ENCODE measurements around the gene TBX3.

The TBX3 gene

DNA sequence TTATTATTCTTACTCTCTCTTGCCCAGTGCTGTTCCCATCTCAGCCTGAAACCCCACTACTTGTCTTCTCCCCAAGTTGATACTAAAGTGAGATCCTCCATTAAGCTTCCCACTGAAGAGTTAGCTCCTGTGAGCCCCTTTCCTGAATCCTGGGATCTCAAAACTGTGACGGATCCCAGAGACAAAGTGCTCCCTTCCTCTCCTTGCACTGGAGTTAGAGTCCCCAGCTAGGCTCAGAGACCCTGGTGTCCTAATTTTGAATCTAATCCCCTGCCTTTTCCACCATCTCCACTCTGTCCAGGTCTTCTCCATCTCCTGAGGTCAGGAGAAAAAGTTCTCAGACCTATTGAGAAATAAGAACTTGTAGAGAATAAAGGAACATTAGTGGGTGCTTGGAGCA is 17.6 kb upstream of the TBX3 start:
- H3K4me3 ChIP-seq (ENCODE audit: low read depth, low read length, poor library complexity, severe bottlenecking): no peak overlapping the region
- no peaks in the 10 kb centered on the region for H4K20me1 ChIP-seq (ENCODE audit: insufficient read depth, low read length)
- H3K9me3 ChIP-seq (ENCODE audit: low read length): no peaks in the 10 kb centered on the region
- no peak overlapping the region for H3K27ac ChIP-seq (ENCODE audit: low read depth, low read length, poor library complexity, severe bottlenecking)
- H3K36me3 ChIP-seq (ENCODE audit: insufficient read depth, low read length): no peaks in the 10 kb centered on the region
- no peaks in the 10 kb centered on the region for H3F3A ChIP-seq (ENCODE audit: insufficient read depth, low read length)
- TF ChIP-seq, protein P1, sequence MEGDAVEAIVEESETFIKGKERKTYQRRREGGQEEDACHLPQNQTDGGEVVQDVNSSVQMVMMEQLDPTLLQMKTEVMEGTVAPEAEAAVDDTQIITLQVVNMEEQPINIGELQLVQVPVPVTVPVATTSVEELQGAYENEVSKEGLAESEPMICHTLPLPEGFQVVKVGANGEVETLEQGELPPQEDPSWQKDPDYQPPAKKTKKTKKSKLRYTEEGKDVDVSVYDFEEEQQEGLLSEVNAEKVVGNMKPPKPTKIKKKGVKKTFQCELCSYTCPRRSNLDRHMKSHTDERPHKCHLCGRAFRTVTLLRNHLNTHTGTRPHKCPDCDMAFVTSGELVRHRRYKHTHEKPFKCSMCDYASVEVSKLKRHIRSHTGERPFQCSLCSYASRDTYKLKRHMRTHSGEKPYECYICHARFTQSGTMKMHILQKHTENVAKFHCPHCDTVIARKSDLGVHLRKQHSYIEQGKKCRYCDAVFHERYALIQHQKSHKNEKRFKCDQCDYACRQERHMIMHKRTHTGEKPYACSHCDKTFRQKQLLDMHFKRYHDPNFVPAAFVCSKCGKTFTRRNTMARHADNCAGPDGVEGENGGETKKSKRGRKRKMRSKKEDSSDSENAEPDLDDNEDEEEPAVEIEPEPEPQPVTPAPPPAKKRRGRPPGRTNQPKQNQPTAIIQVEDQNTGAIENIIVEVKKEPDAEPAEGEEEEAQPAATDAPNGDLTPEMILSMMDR (IDR thresholded peaks at IDR 0.05; ENCODE audit: low read length): no peak
- TF ChIP-seq EZH2 (IDR thresholded peaks at IDR 0.05; ENCODE audit: borderline replicate concordance, low read length): no peak
- H3K79me2 ChIP-seq (ENCODE audit: insufficient read depth, low read length): no peaks in the 10 kb centered on the region
- no peaks in the 10 kb centered on the region for H3K27me3 ChIP-seq (ENCODE audit: insufficient read depth, low read length)
- no peak overlapping the region for H3K9ac ChIP-seq (ENCODE audit: low read length)
- H3K9me2 ChIP-seq (ENCODE audit: low read depth, low read length): no peaks in the 10 kb centered on the region
- H3K4me2 ChIP-seq (ENCODE audit: low read length): no peak overlapping the region
- no peaks in the 10 kb centered on the region for H3K4me1 ChIP-seq (ENCODE audit: insufficient read depth, low read length, severe bottlenecking)
- H2AFZ ChIP-seq (ENCODE audit: low read length): no peak overlapping the region

DNA sequence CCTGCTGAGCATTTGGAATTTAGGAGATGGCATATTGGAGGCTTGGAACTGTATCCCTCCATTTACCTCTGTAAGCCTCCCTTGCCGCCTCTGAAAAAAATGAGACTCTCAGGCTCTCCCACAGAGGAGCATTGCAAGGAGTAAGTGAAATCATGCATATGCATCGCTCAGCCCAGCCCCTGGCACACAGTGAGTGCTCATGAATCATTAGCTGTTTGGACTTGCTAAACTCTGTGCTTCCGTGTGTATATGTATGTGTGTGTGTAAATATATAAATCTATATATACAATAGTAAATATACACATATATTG is 17.1 kb upstream of the TBX3 start:
- Histone ChIP-seq H3K9me2 (ENCODE audit: low read depth, low read length) (no peaks in the 10 kb centered on the region), H3K79me2 (ENCODE audit: insufficient read depth, low read length) (no peaks in the 10 kb centered on the region), H3K9me3 (ENCODE audit: low read length) (no peaks in the 10 kb centered on the region), H3K27ac (ENCODE audit: low read depth, low read length, poor library complexity, severe bottlenecking) (no peak overlapping the region), H3K4me2 (ENCODE audit: low read length) (no peak overlapping the region), H3K36me3 (ENCODE audit: insufficient read depth, low read length) (no peaks in the 10 kb centered on the region), H3K27me3 (ENCODE audit: insufficient read depth, low read length) (no peaks in the 10 kb centered on the region), H2AFZ (ENCODE audit: low read length) (no peak overlapping the region), H4K20me1 (ENCODE audit: insufficient read depth, low read length) (no peaks in the 10 kb centered on the region), H3K4me3 (ENCODE audit: low read depth, low read length, poor library complexity, severe bottlenecking) (no peak overlapping the region), H3K4me1 (ENCODE audit: insufficient read depth, low read length, severe bottlenecking) (no peaks in the 10 kb centered on the region), H3F3A (ENCODE audit: insufficient read depth, low read length) (no peaks in the 10 kb centered on the region), H3K9ac (ENCODE audit: low read length) (no peak overlapping the region)
- no peak for TF ChIP-seq EZH2 (IDR thresholded peaks at IDR 0.05; ENCODE audit: borderline replicate concordance, low read length)
- TF ChIP-seq, protein P1 (IDR thresholded peaks at IDR 0.05; ENCODE audit: low read length): no peak

DNA sequence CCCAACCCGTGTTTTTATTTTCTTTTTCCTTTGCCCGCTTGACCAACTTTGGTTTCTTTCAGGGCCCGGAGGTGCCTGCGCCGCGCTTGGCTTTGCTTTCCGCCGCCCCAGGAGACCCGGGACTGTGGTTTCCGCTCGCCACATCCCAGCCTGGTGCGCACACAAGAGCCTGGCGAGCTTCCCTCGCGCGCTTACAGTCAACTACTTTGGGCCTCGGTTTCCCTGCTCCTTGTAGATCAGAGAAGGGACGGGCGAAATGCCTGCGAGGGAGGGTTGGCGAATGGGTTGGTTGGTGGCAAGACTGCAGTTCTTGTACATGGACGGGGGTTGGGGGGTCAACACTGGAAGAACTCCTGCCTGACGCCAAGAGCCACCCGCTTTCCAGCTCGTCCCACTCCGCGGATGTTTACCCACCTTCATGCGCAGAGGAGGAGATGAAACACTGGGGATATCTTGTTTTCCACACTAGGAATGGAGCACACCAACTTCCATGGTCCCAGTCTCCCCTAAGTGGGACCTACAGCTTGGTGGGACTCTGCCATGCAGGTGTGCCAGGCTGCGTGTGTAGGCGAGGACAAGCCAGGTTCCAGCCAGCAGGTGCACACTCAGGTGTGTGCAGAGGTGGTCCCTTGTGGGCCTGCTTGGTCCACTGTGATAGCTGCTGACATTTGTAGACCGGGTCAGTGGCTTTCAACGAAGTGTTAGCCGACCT is 16.6 kb upstream of the TBX3 start:
- Histone ChIP-seq H3K4me2 (ENCODE audit: low read length) (no peak overlapping the region), H3K4me3 (ENCODE audit: low read depth, low read length, poor library complexity, severe bottlenecking) (no peak overlapping the region), H3K9me2 (ENCODE audit: low read depth, low read length) (no peaks in the 10 kb centered on the region), H3K27me3 (ENCODE audit: insufficient read depth, low read length) (no peaks in the 10 kb centered on the region), H3K36me3 (ENCODE audit: insufficient read depth, low read length) (no peaks in the 10 kb centered on the region), H3K27ac (ENCODE audit: low read depth, low read length, poor library complexity, severe bottlenecking) (no peak overlapping the region), H4K20me1 (ENCODE audit: insufficient read depth, low read length) (no peaks in the 10 kb centered on the region), H3K4me1 (ENCODE audit: insufficient read depth, low read length, severe bottlenecking) (no peaks in the 10 kb centered on the region), H3F3A (ENCODE audit: insufficient read depth, low read length) (no peaks in the 10 kb centered on the region), H3K9me3 (ENCODE audit: low read length) (no peaks in the 10 kb centered on the region), H3K9ac (ENCODE audit: low read length) (no peak overlapping the region), H2AFZ (ENCODE audit: low read length) (no peak overlapping the region), H3K79me2 (ENCODE audit: insufficient read depth, low read length) (no peaks in the 10 kb centered on the region)
- TF ChIP-seq EZH2 (IDR thresholded peaks at IDR 0.05; ENCODE audit: borderline replicate concordance, low read length): no peak

DNA sequence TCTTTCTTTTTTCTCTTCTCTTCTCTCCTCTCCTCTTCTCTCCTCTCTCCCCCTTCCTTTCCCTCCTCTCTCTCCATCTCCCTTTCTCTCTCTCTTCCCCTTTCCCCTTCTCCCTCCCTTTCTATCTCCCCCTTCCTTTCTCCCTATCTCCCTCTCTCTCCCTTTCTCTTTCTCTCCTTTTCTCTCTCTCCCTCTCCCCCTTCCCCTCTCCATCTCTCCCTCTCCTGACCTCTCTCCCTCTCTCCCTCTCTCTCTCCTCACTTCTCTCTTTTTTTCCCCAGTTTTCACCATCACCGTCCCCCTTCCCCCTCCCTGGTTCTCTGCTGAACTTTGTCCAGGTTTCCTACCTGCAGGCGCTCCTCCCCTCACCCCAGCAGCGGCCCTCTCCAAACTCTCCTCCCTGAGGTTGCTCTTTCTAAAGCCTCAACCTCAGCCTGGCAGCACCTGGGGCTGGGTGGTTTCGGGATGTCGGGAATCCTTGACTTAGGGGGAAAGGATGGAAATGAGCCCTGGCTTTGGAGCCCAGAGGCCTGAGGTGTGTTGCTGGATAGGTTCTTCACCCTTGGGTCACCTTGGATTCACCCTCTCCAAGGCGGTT is 14.7 kb upstream of the TBX3 start:
- no peak for TF ChIP-seq EZH2 (IDR thresholded peaks at IDR 0.05; ENCODE audit: borderline replicate concordance, low read length)
- TF ChIP-seq, protein P1 (IDR thresholded peaks at IDR 0.05; ENCODE audit: low read length): no peak
- H3K4me2 ChIP-seq (ENCODE audit: low read length): no peak overlapping the region
- no peak overlapping the region for H3K27ac ChIP-seq (ENCODE audit: low read depth, low read length, poor library complexity, severe bottlenecking)
- no peak overlapping the region for H3K9ac ChIP-seq (ENCODE audit: low read length)
- no peaks in the 10 kb centered on the region for H3K4me1 ChIP-seq (ENCODE audit: insufficient read depth, low read length, severe bottlenecking)
- H3K9me3 ChIP-seq (ENCODE audit: low read length): no peaks in the 10 kb centered on the region
- H2AFZ ChIP-seq (ENCODE audit: low read length): no peak overlapping the region
- no peaks in the 10 kb centered on the region for H3K9me2 ChIP-seq (ENCODE audit: low read depth, low read length)
- H3K36me3 ChIP-seq (ENCODE audit: insufficient read depth, low read length): no peaks in the 10 kb centered on the region
- no peaks in the 10 kb centered on the region for H3F3A ChIP-seq (ENCODE audit: insufficient read depth, low read length)
- H3K79me2 ChIP-seq (ENCODE audit: insufficient read depth, low read length): no peaks in the 10 kb centered on the region
- H4K20me1 ChIP-seq (ENCODE audit: insufficient read depth, low read length): no peaks in the 10 kb centered on the region
- H3K27me3 ChIP-seq (ENCODE audit: insufficient read depth, low read length): no peaks in the 10 kb centered on the region
- no peak overlapping the region for H3K4me3 ChIP-seq (ENCODE audit: low read depth, low read length, poor library complexity, severe bottlenecking)
